H4 (cell line): ENCODE measurements around the gene NWD2. TPM values are rescaled to one million over a fixed set of nuclear protein-coding genes. Genes with fewer than 3 reads are reported as not detected.
"Not testable (repeated sequence)": the region's sequence is repeated elsewhere in the genome, so short reads cannot be mapped to it uniquely, and the experiment has no call there.

Experiments used
- DNase-seq: peaks from one replicate; pipeline ENCODE4 v3.0.0-alpha.2; 2015; ENCODE audit warnings: low spot score
- total RNA-seq: library from RNA; depleted of rRNA; stranded (reverse); fragments of >200 nt; shearing (Covaris generic); gene quantifications from 2 replicates; pipeline ENCODE4 v1.2.3, GENCODE V29; 2014

Gene NWD2
- total RNA-seq, 1 experiment from 2014 or later = not detected

- DNase-seq = no peak
Measured at GRCh38 chr4:37469286-37469685, 224.7 kb downstream of the NWD2 start.

DNA sequence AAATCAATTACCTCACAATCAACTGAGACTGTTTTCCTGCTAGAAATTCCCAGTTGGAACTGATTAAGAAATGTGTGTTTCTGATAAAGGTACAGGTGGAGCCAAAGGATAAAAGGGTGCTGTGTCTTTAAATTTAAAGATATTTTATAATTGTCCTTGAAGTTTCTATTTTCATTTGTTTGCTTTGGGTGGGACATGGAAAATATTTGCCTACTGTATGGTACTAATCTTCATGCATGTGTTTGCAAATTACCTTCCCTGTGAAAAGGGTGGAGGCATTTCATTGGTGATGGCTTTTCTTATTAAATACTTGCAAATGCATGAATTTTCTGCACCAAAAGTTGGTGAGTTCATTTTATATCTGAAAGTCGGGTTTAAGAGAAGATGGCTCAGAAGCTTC lies 225.7 kb downstream of the NWD2 start:
- DNase-seq = no peak

DNA sequence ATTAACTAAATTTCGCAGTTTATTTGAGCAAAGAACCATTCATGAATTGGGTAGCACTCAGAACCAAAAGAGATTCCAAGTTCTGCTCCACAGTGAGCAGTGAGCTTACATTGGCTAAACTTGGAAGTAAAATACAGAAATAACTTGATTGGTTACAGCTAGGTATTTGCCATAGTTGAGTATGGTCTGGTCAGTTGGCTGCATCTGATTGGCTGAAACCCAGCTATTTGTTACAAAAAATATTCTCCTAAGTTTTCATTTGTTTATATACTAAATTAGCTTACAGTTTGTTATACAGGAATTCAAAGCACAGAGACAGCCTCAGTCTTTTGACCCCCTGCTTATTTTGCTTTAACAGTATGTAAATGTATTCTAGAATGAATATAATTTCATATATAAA lies 226.6 kb downstream of the NWD2 start:
- DNase-seq = no peak

DNA sequence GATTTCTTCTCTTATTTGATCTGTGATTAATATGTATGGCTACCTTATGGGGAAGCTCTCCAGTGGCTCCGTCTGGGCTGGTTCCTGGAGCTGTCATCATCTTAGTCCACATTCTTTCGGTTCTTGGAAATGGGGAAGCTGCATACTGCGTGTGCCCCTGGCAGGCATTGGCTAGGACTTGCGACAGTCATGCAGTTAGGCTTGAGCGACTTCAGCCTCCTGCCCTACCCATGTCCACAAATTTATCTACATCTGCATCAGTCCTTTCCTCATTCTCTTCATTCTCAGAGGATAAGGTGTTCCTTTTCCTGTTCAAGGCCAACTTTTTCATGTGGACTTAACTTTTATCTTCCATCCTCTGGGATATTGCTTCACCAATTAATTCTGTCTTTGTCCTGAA lies 227.4 kb downstream of the NWD2 start:
- DNase-seq = no peak

DNA sequence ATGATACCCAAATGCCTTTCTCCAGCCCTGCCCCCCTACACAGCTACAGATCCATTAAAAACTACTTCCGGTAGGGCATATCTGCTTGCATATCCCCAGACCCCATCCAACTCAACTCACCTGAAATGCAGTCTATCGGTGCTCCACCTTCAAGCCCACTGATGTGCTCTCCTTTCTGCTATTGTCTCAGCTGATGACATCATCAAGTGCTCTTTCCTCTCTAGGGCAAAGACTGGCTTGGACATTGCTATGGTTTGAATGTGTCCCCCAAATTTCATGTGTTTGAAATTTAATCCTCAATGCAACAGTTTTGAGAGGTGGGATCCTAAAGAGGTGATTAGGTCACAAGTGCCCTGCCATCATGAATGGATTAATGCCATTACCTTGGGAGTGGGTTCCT lies 229.3 kb downstream of the NWD2 start:
- DNase-seq = no peak

- DNase-seq = no peak
Measured at GRCh38 chr4:37475087-37475486, 230.5 kb downstream of the NWD2 start.

DNA sequence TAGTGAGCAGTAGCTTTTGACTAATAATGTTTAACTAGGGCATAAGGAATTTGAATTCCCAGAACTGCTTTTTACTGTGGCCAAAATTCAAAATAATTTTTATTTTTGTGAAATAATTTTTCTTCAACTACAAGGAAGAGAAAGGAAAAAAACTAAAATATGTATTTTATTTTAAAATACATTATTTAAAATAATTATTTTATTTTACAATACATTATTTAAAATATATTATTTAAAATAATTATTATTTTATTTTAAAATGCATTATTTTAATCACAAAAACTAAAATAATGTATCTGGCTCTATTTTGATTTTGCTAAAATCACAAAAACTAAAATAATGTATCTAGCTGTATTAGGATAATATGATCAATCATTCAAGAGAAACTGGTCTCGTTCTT lies 231.2 kb downstream of the NWD2 start:
- no peak for DNase-seq

DNA sequence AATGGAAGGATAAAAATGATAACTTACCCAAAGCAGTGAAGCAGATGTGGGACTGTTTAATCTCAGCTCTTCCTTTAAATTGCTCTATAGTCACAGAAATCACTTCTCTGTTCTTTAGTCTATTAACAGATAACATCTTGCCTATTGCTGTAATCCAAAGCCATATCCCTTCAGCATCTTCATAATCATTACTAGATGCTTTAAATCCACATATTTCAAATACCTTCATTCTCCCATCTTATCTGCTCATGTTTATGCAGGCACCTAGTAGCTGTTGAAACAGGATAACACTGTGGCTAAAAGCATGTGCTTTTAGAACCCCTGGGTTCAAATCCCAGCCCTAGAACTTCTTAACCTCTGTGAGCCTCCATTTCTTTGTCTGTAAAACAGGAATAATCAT lies 231.7 kb downstream of the NWD2 start:
- DNase-seq = no peak

DNA sequence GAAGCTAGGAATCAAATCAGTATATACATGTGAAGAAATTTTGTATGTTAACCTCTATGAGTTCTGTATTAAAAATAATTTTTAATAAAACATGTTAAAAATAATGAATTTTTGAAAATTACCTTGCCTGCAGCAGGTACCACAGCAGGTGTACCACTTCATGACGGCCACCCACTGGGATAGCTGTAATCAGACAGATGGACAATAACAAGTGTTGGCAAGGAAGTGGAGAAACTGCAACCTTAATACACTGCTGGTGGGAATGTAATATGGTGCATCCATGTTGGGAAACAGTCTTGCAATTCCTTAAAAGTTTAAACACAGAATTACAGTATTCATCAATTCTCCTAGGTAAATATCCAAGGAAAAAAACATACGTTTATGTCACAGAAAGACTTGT lies 232.1 kb downstream of the NWD2 start:
- DNase-seq = no peak

GRCh38 chr4:37477126-37477525 lies 232.6 kb downstream of the NWD2 start:
- DNase-seq = no peak

- DNase-seq = no peak
Measured at GRCh38 chr4:37478151-37478550, 233.6 kb downstream of the NWD2 start.

DNA sequence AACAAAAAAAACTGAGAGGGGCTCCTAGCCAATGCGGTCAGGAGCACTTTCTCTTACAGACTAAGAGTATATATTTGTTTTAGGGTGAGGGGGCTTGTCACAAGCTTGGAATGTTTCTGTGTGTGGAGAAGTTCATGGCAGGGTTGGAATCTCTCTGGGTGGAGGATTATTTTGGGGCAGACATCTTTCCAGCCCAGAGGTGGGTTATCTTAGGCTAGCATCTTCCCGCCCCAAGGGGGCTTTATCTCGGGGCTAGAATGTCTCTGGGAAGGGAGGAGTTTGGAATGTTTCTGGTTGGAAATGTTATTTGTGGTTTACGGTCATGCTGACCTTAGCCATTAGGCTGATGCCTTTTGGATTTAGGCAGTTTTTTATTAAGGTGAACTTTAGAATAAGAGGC lies 236.0 kb downstream of the NWD2 start:
- DNase-seq = no peak

GRCh38 chr4:37481547-37482122 lies 237.1 kb downstream of the NWD2 start:
- no peak for DNase-seq

DNA sequence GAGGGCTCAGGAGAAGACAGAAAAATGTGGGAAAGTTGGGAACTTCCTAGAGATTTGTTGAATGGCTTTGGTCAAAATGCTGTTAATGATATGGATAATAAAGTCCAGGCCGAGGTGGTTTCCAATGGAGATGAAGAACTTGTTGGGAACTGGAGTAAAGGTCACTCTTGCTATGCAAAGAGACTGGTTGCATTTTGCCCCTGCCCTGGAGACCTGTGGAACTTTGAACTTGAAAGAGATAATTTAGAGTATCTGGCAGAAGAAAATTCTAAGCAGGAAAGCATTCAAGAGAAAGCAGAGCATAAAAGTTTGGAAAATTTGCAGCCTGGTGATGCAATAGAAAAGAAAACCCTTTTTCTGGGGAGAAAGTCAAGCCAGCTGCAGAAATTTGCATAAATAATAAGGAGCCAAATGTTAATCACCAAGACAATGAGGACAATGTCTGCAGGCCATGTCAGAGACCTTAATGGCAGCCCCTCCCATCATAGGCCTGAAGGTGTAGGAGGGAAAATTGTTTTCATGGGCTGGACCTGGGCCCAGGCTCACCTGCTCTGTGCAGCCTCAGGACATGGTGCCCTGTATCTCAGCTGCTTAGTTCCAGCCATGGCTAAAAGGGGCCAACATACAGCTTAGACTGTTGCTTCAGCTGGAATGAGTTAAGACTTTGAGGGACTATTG lies 237.8 kb downstream of the NWD2 start:
- no peak for DNase-seq

DNA sequence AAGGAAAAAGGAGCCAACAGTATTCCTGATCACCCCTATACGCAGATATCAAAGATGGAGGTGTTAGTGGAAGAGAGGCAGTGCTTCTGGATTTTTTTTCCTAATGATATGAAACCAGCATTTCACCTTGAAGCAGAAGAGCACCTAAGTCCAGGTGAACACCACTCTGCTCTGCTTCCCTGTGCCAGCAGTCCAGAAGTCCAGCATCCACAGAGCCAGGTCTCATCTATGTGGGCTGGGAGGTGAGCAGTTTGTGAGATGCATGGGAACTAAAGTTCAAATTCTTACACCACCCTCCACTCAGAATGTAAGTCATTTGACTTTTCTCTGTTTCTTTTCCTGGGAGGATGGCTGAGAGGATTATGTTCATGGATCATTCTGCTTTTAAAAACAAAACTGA lies 239.1 kb downstream of the NWD2 start:
- DNase-seq = no peak

GRCh38 chr4:37486166-37486565 lies 241.6 kb downstream of the NWD2 start:
- DNase-seq = no peak

- no peak for DNase-seq
Measured at GRCh38 chr4:37487668-37488067, 243.1 kb downstream of the NWD2 start.

GRCh38 chr4:37489697-37490096 lies 245.2 kb downstream of the NWD2 start:
- DNase-seq = no peak

DNA sequence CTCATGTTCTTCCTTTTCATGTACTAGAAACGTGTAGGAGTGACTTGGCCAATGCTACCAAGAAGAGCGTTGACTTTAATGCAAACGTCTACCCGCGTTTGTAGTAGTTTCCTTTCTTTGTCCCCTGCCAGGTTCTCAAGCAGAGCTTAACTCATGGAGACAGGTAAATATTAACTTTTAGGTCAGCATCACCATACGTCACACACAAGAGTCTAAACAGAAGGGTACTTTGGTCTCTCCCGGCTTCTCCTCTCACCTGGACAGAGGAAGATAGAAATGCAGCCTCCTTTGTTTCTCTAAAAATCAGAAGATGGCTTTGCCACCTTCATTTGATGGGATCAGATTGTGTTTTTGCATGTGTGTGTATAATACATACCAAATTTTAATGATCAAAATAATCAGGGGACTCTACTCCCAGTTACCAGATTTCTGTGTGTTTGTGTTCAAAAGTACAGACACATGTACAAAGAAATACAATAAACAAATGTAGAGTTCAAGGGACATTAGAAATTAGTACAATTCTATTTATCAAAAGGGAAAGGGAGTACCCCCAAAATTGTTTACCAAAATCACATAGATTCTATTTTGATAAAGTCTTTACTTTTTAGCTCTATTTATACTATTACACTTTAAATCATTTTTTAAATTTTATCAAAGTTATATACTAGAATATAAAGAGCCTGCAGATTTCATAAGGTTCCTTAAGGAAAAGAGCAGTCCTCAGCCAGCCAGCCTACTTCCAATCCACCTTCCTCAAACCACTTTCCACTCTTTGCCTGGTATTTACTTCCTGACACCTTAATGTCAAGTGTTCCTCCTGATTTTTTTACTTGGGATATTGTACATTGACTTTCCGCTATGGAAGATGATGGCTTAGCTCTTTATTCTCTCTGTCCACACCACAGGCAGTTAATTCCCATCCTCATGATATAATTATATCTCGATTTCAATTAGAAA lies 246.1 kb downstream of the NWD2 start:
- DNase-seq = no peak

DNA sequence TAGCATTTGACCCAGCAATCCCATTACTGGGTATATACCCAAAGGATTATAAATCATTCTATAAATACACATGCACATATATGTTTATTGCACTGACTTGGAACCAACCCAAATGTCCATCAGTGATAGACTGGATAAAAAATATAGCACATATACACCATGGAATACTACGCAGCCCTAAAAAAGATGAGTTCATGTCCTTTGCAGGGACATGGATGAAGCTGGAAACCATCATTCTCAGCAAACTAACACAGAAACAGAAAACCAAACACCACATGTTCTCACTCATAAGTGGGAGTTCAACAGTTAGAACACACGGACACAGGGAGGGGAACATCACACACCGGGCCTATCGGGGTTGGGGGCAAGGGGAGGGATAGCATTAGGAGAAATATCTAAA lies 250.8 kb downstream of the NWD2 start:
- not testable (repeated sequence) for DNase-seq
